HG03442 (cell line): ENCODE measurements around the gene ELF3.
A peak's percentile ranks its signal among the peaks of the same experiment; 100 is the strongest.
"Not testable (repeated sequence)": the region's sequence is repeated elsewhere in the genome, so short reads cannot be mapped to it uniquely, and the experiment has no call there.

Source experiments
- ATAC-seq: cut with Tn5 transposase; IDR thresholded peaks from one replicate; pipeline ENCODE4 v1.9.1; 2021; ENCODE audit warnings: mild to moderate bottlenecking, moderate library complexity; ENCODE audit not compliant: unreplicated experiment

Gene ELF3

GRCh38 chr1:202010180-202011015, at the start of gene ELF3:
TSS of gene ELF3 (plus strand) at chr1:202010587. CDS start at chr1:202011137, 550 bp downstream.
- peak; percentile 68 for ATAC-seq

GRCh38 chr1:201962382-201962781, 48.0 kb upstream of the ELF3 start:
- ATAC-seq: not testable (repeated sequence)

- no peak for ATAC-seq
Measured at GRCh38 chr1:201964261-201964660, 46.1 kb upstream of the ELF3 start.

- no peak for ATAC-seq
Measured at GRCh38 chr1:201966171-201966570, 44.2 kb upstream of the ELF3 start.

GRCh38 chr1:201968202-201968925, 42.0 kb upstream of the ELF3 start:
- no peak for ATAC-seq

- no peak for ATAC-seq
Measured at GRCh38 chr1:201970334-201971159, 39.8 kb upstream of the ELF3 start.

- ATAC-seq: no peak
Measured at GRCh38 chr1:201982082-201982622, 28.2 kb upstream of the ELF3 start.

- ATAC-seq: peak; percentile 74
Measured at GRCh38 chr1:201982623-201983379, 27.6 kb upstream of the ELF3 start, which contains the start of gene RNPEP. TSS of gene RNPEP (plus strand) at chr1:201982648. CDS start at chr1:201982667, 19 bp downstream.

GRCh38 chr1:201983380-201983805, 27.0 kb upstream of the ELF3 start:
- ATAC-seq: no peak

GRCh38 chr1:201984446-201984845, 25.9 kb upstream of the ELF3 start:
- no peak for ATAC-seq

GRCh38 chr1:201985355-201985754, 25.0 kb upstream of the ELF3 start:
- ATAC-seq: no peak

GRCh38 chr1:201988601-201989000, 21.8 kb upstream of the ELF3 start:
- no peak for ATAC-seq

GRCh38 chr1:201989354-201990128, 20.8 kb upstream of the ELF3 start:
- ATAC-seq: no peak

- ATAC-seq: no peak
Measured at GRCh38 chr1:201990427-201990826, 20.0 kb upstream of the ELF3 start.

GRCh38 chr1:201999625-202000238, 10.7 kb upstream of the ELF3 start:
- no peak for ATAC-seq

GRCh38 chr1:202002507-202002906, 7.9 kb upstream of the ELF3 start:
- no peak for ATAC-seq

GRCh38 chr1:202004711-202005110, 5.7 kb upstream of the ELF3 start:
- ATAC-seq: no peak

GRCh38 chr1:202005958-202006357, 4.4 kb upstream of the ELF3 start:
- no peak for ATAC-seq

GRCh38 chr1:202007304-202007703, 3.1 kb upstream of the ELF3 start:
- no peak for ATAC-seq
